SIG-M5 treated with dmso at 0.1 percent for 504 hours (cell line): ENCODE measurements around the gene FBXO46.
"Not testable (repeated sequence)": the region's sequence is repeated elsewhere in the genome, so short reads cannot be mapped to it uniquely, and the experiment has no call there.

Experiments
- DNase-seq: peaks from one replicate; lab custom pipeline; 2025; ENCODE audit not compliant: unreplicated experiment; lab: John Stamatoyannopoulos, UW

The FBXO46 gene

GRCh38 chr19:45687599-45687998 is 43.1 kb downstream of the FBXO46 start:
- DNase-seq, result no peak

GRCh38 chr19:45685045-45685444 is 45.7 kb downstream of the FBXO46 start:
- DNase-seq, result not testable (repeated sequence)

- no peak for DNase-seq
These were observed 47.8 kb downstream of the FBXO46 start for GRCh38 chr19:45682908-45683307.

GRCh38 chr19:45682117-45682516 is 48.6 kb downstream of the FBXO46 start:
- no peak for DNase-seq

- DNase-seq, result peak; percentile 75
These were observed 49.2 kb downstream of the FBXO46 start for GRCh38 chr19:45681391-45682015.

GRCh38 chr19:45677351-45678230 is 53.1 kb downstream of the FBXO46 start:
- peak; percentile 73 for DNase-seq

GRCh38 chr19:45676851-45677263 is 53.8 kb downstream of the FBXO46 start:
- no peak for DNase-seq

GRCh38 chr19:45674946-45675345 is 55.8 kb downstream of the FBXO46 start:
- no peak for DNase-seq

- DNase-seq, result peak; percentile 87
These were observed 59.8 kb downstream of the FBXO46 start for GRCh38 chr19:45670670-45671453.

GRCh38 chr19:45668342-45668871 is 62.3 kb downstream of the FBXO46 start:
- no peak for DNase-seq

GRCh38 chr19:45667620-45668341 is 62.9 kb downstream of the FBXO46 start, which contains the start of gene GIPR:
GIPR (plus strand) TSS chr19:45668221; CDS start chr19:45669521, 1,300 bp downstream.
- DNase-seq, result peak; percentile 69

- no peak for DNase-seq
These were observed 66.1 kb downstream of the FBXO46 start for GRCh38 chr19:45664575-45664974.

- no peak for DNase-seq
These were observed 66.9 kb downstream of the FBXO46 start for GRCh38 chr19:45663800-45664199.

- DNase-seq, result no peak
These were observed 70.1 kb downstream of the FBXO46 start for GRCh38 chr19:45660636-45661035.
